DMS 273 treated with DMSO at 0.1 percent for 48 hours (cell line): ENCODE measurements around the gene COMMD9.
A peak's percentile ranks its signal among the peaks of the same experiment; 100 is the strongest.
"Not testable (repeated sequence)": the region's sequence is repeated elsewhere in the genome, so short reads cannot be mapped to it uniquely, and the experiment has no call there.

ENCODE experiments used
- DNase-seq: peaks from one replicate; lab custom pipeline; 2025; lab: John Stamatoyannopoulos, UW

COMMD9 gene

GRCh38 chr11:36289226-36289852 is at the start of gene COMMD9:
COMMD9 (minus strand) TSS chr11:36289424; CDS start chr11:36289412, 12 bp downstream.
- DNase-seq = peak; percentile 63

GRCh38 chr11:36333897-36334296 is 44.7 kb upstream of the COMMD9 start:
- peak; percentile 25 for DNase-seq

DNA sequence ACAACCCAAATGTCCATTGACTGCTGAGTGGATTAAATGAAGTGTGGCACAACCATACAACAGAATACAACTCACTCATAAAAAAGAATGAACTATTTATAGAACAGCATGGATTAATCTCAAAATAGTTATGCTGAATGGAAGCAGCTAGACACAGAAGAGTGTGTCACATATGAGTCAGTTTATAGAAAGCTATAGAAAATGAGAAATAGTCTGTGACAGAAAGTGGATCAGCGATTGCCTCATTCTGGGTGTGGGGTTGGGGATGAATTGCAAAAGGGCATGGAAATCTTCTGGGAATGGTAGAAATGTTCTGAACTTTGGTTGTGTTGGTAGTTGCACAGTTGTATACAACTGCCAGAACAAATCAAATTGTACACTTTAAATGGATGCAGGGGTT is 44.2 kb upstream of the COMMD9 start:
- no peak for DNase-seq

DNA sequence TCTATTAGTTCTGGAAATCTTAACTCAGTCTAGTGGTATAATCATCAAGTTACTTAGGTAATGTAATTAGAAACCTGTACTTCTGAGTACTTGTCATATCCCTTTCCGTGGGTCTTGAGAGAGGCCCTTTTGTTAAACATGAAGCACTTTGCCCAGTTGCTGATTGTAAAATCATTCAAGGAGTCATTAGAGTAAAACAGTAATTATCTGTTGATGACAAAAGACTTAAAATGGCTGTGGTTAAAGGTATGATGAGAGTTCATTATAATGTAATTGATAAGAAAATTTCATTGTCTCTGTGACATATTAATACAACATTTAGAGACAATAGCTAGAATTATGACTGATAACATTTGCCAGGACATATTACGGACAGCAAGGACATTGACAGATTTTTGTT is 41.2 kb upstream of the COMMD9 start:
- DNase-seq = no peak

DNA sequence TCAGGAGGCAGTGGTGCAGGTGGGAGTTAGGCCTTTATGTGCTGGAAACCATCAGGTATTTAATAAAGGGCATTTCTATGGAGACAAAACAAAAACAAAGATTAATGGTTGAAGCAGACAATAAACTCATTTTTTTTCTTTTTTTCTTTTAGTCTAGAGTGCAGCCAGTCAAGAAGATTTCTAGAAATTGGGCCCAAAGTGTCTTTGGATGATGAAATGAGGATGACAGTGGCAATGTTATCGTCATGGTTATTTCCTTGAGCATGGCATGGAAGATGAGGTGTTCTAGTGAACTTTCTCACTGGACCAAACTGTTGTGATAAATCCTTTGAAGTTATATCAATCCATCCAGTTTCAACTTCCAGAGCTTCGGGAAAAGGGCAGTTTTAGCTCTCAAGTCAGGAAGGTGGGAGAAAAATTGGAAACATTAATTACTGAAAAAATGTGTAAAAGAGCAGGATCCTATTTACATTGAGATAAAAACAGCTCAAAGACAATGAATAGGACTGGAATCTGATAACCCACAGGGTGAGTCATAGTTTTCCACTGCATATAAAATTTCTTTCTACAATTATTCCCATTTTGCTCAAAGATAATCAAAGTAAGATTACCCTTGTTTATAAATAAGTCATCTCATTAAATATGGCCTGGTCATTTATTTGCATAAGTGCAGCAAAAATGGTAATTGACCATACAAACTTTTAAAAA is 39.9 kb upstream of the COMMD9 start:
- no peak for DNase-seq

GRCh38 chr11:36326524-36327419 is 37.5 kb upstream of the COMMD9 start:
- no peak for DNase-seq

GRCh38 chr11:36325403-36325802 is 36.2 kb upstream of the COMMD9 start:
- DNase-seq = not testable (repeated sequence)

DNA sequence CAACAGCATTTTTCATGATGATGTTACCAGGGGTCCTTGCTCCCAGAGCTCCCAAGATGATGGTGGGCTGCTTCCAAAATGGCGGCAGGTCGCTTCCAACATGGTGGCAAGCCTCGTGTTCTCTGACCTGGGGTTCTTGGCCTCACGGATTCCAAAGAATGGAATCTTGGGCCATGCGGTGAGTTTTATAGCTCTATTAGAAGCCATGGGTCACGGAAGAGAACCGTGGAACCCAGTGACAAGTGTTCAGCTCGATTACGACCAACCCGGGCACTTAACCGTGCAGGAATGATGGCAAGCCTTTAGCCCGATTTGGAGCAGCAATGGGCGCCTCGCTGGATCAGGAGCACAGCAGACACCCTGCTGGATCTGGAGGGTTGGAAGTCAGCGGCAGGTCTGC is 35.7 kb upstream of the COMMD9 start:
- not testable (repeated sequence) for DNase-seq

- no peak for DNase-seq
Measured at GRCh38 chr11:36317992-36318391, 28.8 kb upstream of the COMMD9 start.

GRCh38 chr11:36316049-36316448 is 26.8 kb upstream of the COMMD9 start:
- no peak for DNase-seq

GRCh38 chr11:36314434-36314767 is 25.2 kb upstream of the COMMD9 start:
- DNase-seq = no peak

- DNase-seq = no peak
Measured at GRCh38 chr11:36313750-36314433, 24.7 kb upstream of the COMMD9 start.

GRCh38 chr11:36312611-36313472 is 23.6 kb upstream of the COMMD9 start:
- DNase-seq = no peak

DNA sequence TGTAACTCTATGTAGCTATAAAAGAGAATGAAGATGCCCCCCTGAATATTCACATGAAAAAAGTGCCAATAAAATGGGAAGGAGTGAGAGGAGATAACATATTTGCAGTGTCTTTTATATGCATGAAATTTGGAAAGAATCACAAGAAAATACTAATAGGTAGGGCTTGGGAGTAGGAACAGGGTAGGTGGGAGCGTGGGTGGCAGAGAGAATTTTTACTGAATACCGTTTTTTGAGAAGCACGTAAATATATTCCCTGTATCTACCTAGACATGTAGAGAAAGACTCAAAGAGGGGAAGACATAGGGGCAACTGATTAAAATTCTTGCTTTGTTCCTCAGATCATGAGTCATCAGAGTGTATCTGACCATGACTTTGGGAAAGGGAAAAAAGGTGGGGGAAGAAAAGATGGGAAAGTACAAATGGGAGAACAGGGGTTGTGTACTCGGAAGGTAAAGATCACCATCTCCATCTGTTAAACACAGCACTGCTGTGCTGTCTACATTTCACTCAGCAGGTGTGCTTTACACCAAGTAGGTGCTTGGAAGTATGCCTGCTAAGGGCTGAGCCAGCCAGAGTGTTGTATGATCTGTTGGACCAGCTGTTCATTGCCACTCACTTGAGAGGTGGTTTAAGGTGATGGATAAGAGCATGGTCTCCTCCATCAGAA is 22.8 kb upstream of the COMMD9 start:
- peak; percentile 63 for DNase-seq

DNA sequence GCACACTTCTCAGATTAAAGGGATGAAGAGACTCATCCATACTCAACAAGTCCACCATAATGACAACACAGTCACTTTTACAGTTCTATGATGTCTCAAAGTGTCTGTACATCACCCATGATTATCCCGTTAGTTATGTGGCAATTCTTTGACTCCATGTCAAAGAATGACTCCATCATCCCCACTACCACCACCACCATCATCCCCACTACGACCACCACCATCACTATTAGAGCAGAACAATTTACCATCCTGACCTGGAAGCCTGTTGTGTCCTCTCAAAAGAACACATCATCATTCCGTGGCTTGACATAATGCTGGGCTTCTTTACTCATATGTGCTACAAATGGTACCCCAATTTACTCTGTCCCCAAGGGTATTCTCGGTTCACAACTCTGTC is 20.6 kb upstream of the COMMD9 start:
- no peak for DNase-seq

- DNase-seq = no peak
Measured at GRCh38 chr11:36308577-36308976, 19.4 kb upstream of the COMMD9 start.

- no peak for DNase-seq
Measured at GRCh38 chr11:36306888-36307287, 17.7 kb upstream of the COMMD9 start.

DNA sequence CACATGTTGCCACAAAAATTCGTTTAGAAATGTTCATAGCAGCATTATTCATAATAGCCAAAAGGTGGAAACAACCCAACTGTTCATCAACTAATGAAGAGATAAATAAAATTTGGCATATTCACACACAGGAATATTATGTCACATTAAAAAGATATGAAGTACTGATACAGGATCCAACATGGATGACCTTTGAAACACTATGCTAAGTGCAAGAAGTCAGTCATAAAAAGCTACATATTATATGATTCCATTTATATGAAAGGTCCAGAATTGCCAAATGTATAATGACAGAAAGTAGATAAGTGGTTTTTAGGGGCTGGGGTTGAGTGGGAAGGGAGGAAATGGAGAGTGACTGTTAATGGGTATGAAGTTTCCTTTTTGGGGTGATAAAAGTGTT is 15.8 kb upstream of the COMMD9 start:
- no peak for DNase-seq

DNA sequence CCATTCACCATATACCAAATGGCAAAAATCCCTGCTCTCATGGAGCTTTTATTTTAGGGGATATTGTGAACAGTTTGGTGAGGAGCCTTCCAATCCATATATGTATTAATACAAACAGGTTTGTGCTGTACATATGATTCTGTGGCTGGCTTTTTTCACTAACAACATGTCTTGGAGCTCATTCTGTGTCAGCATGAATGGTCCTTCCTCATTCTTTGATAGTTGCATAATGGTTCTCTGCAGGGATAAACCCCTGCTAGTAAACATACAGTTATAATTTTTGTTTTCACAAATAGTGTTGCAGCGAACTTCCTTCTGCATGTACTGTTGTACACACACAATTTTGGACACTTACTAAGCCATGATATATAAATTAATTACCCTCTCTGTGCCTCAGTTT is 15.1 kb upstream of the COMMD9 start:
- no peak for DNase-seq

DNA sequence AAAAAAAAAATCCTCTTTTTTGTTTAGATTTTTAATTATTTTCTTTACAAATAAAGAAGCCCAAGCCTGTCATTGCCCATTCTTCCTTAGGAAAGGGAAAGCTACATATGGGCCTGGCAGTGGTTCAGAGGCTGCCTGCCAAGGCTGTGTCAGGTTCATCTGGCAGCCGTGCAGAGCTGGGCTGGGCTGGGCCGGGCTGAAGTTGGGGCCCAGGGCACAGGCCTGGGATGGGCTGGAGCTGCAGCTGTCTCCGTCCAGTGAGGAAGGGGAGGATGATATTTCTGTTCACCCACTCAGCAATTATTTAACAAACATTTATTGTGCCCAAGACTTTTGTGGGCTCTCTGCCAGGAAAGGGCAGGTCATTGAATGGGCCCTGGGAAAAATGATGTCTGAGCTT is 11.4 kb upstream of the COMMD9 start:
- DNase-seq = peak; percentile 5
